Heart right ventricle (tissue), 16 donors: ENCODE results near the gene RFX3. TPM values are rescaled to one million over a fixed set of nuclear protein-coding genes. Genes with fewer than 3 reads are reported as not detected.

Experiments used
- ATAC-seq, 8 donors: fragments of 200-7000 bp; cut with Tn5 transposase; one replicate each; pipeline ENCODE4 v1.9.1; 2020; ENCODE audit warnings: mild to moderate bottlenecking in 8 of 8, moderate library complexity in 8 of 8, moderate number of reproducible peaks in 1 of 8
- DNase-seq, 2 donors: peaks; one replicate each; pipeline ENCODE4 v3.0.0-alpha.2; 2020
- H3K27ac ChIP-seq, 10 donors: fragments of 200-600 bp; sonication (generic) in 2 of 10; one replicate each; pipeline versions ENCODE4 v1.5.0 to v1.8.0; 2020 to 2022; ENCODE audit warnings: mild to moderate bottlenecking in 3 of 10
- H3K27me3 ChIP-seq, 7 donors: fragments of 200-600 bp; one replicate each; pipeline ENCODE4 v1.8.0; 2021 to 2022; ENCODE audit warnings: mild to moderate bottlenecking in 2 of 7
- H3K36me3 ChIP-seq, 9 donors: fragments of 200-600 bp; sonication (generic) in 1 of 9; one replicate each; pipeline versions ENCODE4 v1.5.0 to v1.8.0; 2020 to 2022; ENCODE audit warnings: mild to moderate bottlenecking in 2 of 9
- H3K4me1 ChIP-seq, 9 donors: fragments of 200-600 bp; sonication (generic) in 1 of 9; one replicate each; pipeline versions ENCODE4 v1.5.0 to v1.8.0; 2020 to 2022; ENCODE audit warnings: mild to moderate bottlenecking in 4 of 9
- H3K4me3 ChIP-seq, 10 donors: fragments of 200-600 bp; sonication (generic) in 2 of 10; one replicate each; pipeline versions ENCODE4 v1.5.0 to v1.8.0; 2020 to 2022; ENCODE audit warnings: mild to moderate bottlenecking in 7 of 10, moderate library complexity in 2 of 10
- H3K9me3 ChIP-seq, 11 donors: fragments of 200-600 bp in 10 of 11; sonication (generic) in 2 of 11; one replicate each; pipeline versions ENCODE4 v1.5.0 to v1.8.0; 2013 to 2022; ENCODE audit warnings: mild to moderate bottlenecking in 2 of 11, control low read depth in 1 of 11, moderate library complexity in 1 of 11
- CTCF ChIP-seq, 9 donors: fragments of 200-600 bp; sonication (generic) in 2 of 9; IDR thresholded peaks; one replicate each; pipeline versions ENCODE4 v1.5.0 to v1.8.0; 2021 to 2022; ENCODE audit warnings: antibody characterized with exemption in 9 of 9, mild to moderate bottlenecking in 5 of 9, moderate library complexity in 1 of 9
- WGBS, 2 donors: extraction: QIAGEN DNeasy Blood & Tissue Kit; methylation state at CpG; one replicate each; pipeline ENCODE4 v1.1.7; 2013; ENCODE audit warnings: inconsistent platforms in 1 of 2; 5-methylcytosine and 5-hydroxymethylcytosine counted together
- intact Hi-C, 10 donors: fragments of 100-400 bp; cut with DNase I; formaldehyde crosslinking; loops; one replicate each; pipeline versions ENCODE4 v1.11.1 to v1.14.2; 2022
- polyA plus RNA-seq, 2 donors: library from polyadenylated mRNA; stranded (reverse); fragments of 200-250 nt; gene quantifications; one replicate each; pipeline ENCODE4 v1.2.3, GENCODE V29; 2013
- total RNA-seq, 10 donors: library from RNA; stranded (reverse); fragmentation: NEBNext Ultra II Directional in 3 of 10; extraction: Animal tissue kit (Norgen Biotek cat#: 25700) in 3 of 10; gene quantifications; one replicate each; pipeline versions ENCODE4 v1.2.1 to v1.2.4, GENCODE V29; 2021 to 2023
- donor health status: Arrhythmogenic right ventricular cardiomyopathy.
- donor health status: ischemic (EF 13 %, LVEDD 7.1; RV severe dilation, severe dysfunction).
- donor health status: healthy with polysubstance abuse.
- donor health status: DM: no; HTN: yes; CAD: no.
- donor health status: DM: no; HTN: no; CAD: no.
- donor health status: ischemic (EF 25% LVEDD 6.9; RV normal size, moderate dysfunction).
- donor health status: ischemic (EF 25% LVEDD 5.7; RV mildly dilated, moderate dysfunction).
- donor health status: healthy.
- donor health status: DM: yes; HTN: yes; CAD: no.
- donor health status: Ischemic cardiomyopathy.
- donor health status: ischemic (EF 35%, LVEDD 5.7; RV mildly dilated, moderate dysfunction).
- donor health status: nonischemic (EF 11% LVEDD 7.7; RV severe dilation, severe dysfunction).
- donor health status: DM: yes; HTN: yes; CAD: no.
- donor health status: PGD.
- donor health status: ischemic (EF 29% LVEDD 5.4; RV normal size, mild dysfunction).
- donor health status: nonischemic (EF 23%, LVEDD 6.1; RV moderate dilation, normal function).

The RFX3 gene
- total and polyA plus RNA-seq, 12 donors = 0.43 to 5.9 (median 3.5) TPM

GRCh38 chr9:3296536-3296935 is 229.3 kb downstream of the RFX3 start:
- Histone ChIP-seq H3K4me3 (no peak overlapping the region), H3K9me3 (no peaks in the 10 kb centered on the region), H3K27me3 (no peaks in the 10 kb centered on the region), H3K27ac (no peak overlapping the region), H3K36me3 (peaks cover 0 to 21% (median 0%) of the 10 kb centered on the region in 9 donors), H3K4me1 (no peaks in the 10 kb centered on the region)
- no peak for DNase-seq
- WGBS, 2 donors = 81 to 83% methylated on average over 4 of the region's 4 CpGs
- intact Hi-C loops = loop anchor here in 1 of 10 donors (10.0 kb wide), 1 partner anchor 58 kb away; no protein-coding TSS in a partner anchor
- ATAC-seq = no peak
- no peak for TF ChIP-seq CTCF (IDR thresholded peaks at IDR 0.05)

- Histone ChIP-seq H3K4me1 (peaks cover 0 to 7% (median 0%) of the 10 kb centered on the region in 9 donors), H3K27ac (no peak overlapping the region), H3K27me3 (no peaks in the 10 kb centered on the region), H3K36me3 (peaks cover 0 to 41% (median 6%) of the 10 kb centered on the region in 9 donors), H3K9me3 (no peaks in the 10 kb centered on the region), H3K4me3 (no peak overlapping the region)
- TF ChIP-seq CTCF (IDR thresholded peaks at IDR 0.05) = no peak
- no peak for DNase-seq
- ATAC-seq = no peak
- intact Hi-C loops = loop anchor here in 1 of 10 donors (10.0 kb wide), 1 partner anchor 62 kb away; no protein-coding TSS in a partner anchor
Observed at GRCh38 chr9:3292311-3292710, 233.5 kb downstream of the RFX3 start.

GRCh38 chr9:3290231-3290840 is 235.5 kb downstream of the RFX3 start:
- peaks cover 0 to 47% (median 6%) of the 10 kb centered on the region in 9 donors for H3K36me3 ChIP-seq
- DNase-seq (no peak), ATAC-seq (no peak)
- no peaks in the 10 kb centered on the region for H3K27me3 ChIP-seq
- intact Hi-C loops = loop anchor here in 1 of 10 donors (10.0 kb wide), 1 partner anchor 64 kb away; no protein-coding TSS in a partner anchor
- no peak for TF ChIP-seq CTCF (IDR thresholded peaks at IDR 0.05)
- peaks cover 0 to 19% (median 0%) of the 10 kb centered on the region in 9 donors for H3K4me1 ChIP-seq
- no peak overlapping the region for H3K4me3 ChIP-seq
- H3K27ac ChIP-seq = no peak overlapping the region
- H3K9me3 ChIP-seq = no peaks in the 10 kb centered on the region
- WGBS, 2 donors = 75 to 80% methylated on average over 5 of the region's 5 CpGs

- H3K4me3 ChIP-seq = no peak overlapping the region
- H3K9me3 ChIP-seq = no peaks in the 10 kb centered on the region
- TF ChIP-seq CTCF (IDR thresholded peaks at IDR 0.05) = no peak
- H3K4me1 ChIP-seq = peaks cover 0 to 19% (median 0%) of the 10 kb centered on the region in 9 donors
- DNase-seq (no peak), ATAC-seq (no peak)
- H3K27ac ChIP-seq = no peak overlapping the region
- intact Hi-C loops = no loop called here
- no peaks in the 10 kb centered on the region for H3K27me3 ChIP-seq
- peaks cover 0 to 48% (median 6%) of the 10 kb centered on the region in 9 donors for H3K36me3 ChIP-seq
Observed at GRCh38 chr9:3288686-3289085, 237.1 kb downstream of the RFX3 start.
